CD14-positive monocyte (primary cell): ENCODE data around the gene PRR18. TPM values are rescaled to one million over a fixed set of nuclear protein-coding genes. Genes with fewer than 3 reads are reported as not detected.

Experiments used
- DNase-seq, 3 donors: peaks; one replicate each; pipeline ENCODE4 v3.0.0-alpha.2; 2011 to 2022
- H2AFZ ChIP-seq: 2 replicates; pipeline ENCODE4 v1.6.0; 2012; ENCODE audit warnings: mild to moderate bottlenecking, low read depth, low read length, inconsistent platforms; ENCODE audit not compliant: insufficient read depth, poor library complexity, severe bottlenecking
- H3K27ac ChIP-seq, 2 donors: 1 replicate in 1 of 2; 2 replicates in 1 of 2; pipeline ENCODE4 v1.5.1; 2012 to 2013; ENCODE audit warnings: low read length in 2 of 2, control low read depth in 1 of 2, inconsistent platforms in 1 of 2, low read depth in 1 of 2, mild to moderate bottlenecking in 1 of 2
- H3K27me3 ChIP-seq, 2 donors: one replicate each; pipeline versions ENCODE4 v1.6.0 to v1.6.1; 2011 to 2013; ENCODE audit warnings: low read length in 2 of 2; ENCODE audit not compliant: control insufficient read depth in 2 of 2, insufficient read depth in 2 of 2
- H3K36me3 ChIP-seq, 2 donors: replicated peaks in 1 of 2; 1 replicate in 1 of 2; 2 replicates in 1 of 2; pipeline versions ENCODE4 v1.5.1 to v1.6.1; 2012 to 2013; ENCODE audit warnings: low read length in 2 of 2, control low read depth in 1 of 2, inconsistent platforms in 1 of 2, mild to moderate bottlenecking in 1 of 2; ENCODE audit not compliant: insufficient read depth in 2 of 2, control insufficient read depth in 1 of 2
- H3K4me1 ChIP-seq, 2 donors: 1 replicate in 1 of 2; 2 replicates in 1 of 2; pipeline versions ENCODE4 v1.5.1 to v1.6.1; 2012 to 2013; ENCODE audit warnings: low read length in 2 of 2, control low read depth in 1 of 2, inconsistent platforms in 1 of 2, mild to moderate bottlenecking in 1 of 2, moderate library complexity in 1 of 2; ENCODE audit not compliant: insufficient read depth in 2 of 2, control insufficient read depth in 1 of 2
- H3K4me2 ChIP-seq: replicated peaks from 2 replicates; pipeline ENCODE3; 2012; ENCODE audit warnings: low read length, moderate library complexity, mild to moderate bottlenecking; ENCODE audit not compliant: poor library complexity, severe bottlenecking; ENCODE audit errors: extremely low read depth
- H3K4me3 ChIP-seq, 3 experiments: fragments of 200-600 bp in 1 of 3; sonication (generic) in 1 of 3; replicated peaks in 1 of 3; 1 replicate in 2 of 3; 2 replicates in 1 of 3; pipeline ENCODE4 v1.5.1; 2011 to 2013; ENCODE audit warnings: low read length in 3 of 3, mild to moderate bottlenecking in 3 of 3, control low read depth in 2 of 3, low read depth in 2 of 3, inconsistent platforms in 1 of 3, moderate library complexity in 1 of 3
- H3K79me2 ChIP-seq: 2 replicates; pipeline ENCODE4 v1.6.0; 2012; ENCODE audit warnings: mild to moderate bottlenecking, control low read depth, inconsistent platforms, low read length, moderate library complexity; ENCODE audit not compliant: insufficient read depth
- H3K9ac ChIP-seq: 2 replicates; pipeline ENCODE4 v1.6.0; 2017; ENCODE audit warnings: low read length, mild to moderate bottlenecking; ENCODE audit not compliant: insufficient read depth, poor library complexity, severe bottlenecking
- H3K9me3 ChIP-seq, 2 donors: replicated peaks in 1 of 2; 1 replicate in 1 of 2; 2 replicates in 1 of 2; pipeline versions ENCODE4 v1.5.1 to v1.6.1; 2012 to 2013; ENCODE audit warnings: low read length in 2 of 2, control low read depth in 1 of 2; ENCODE audit not compliant: control insufficient read depth in 1 of 2, insufficient read depth in 1 of 2
- H4K20me1 ChIP-seq: 2 replicates; pipeline ENCODE4 v1.6.0; 2012; ENCODE audit warnings: mild to moderate bottlenecking, low read length, control low read depth, moderate library complexity; ENCODE audit not compliant: insufficient read depth
- H3K27ac Mint-ChIP-seq, 7 donors: one replicate each; pipeline ENCODE4 v1.8.0; 2020; ENCODE audit warnings: mild to moderate bottlenecking in 7 of 7, mixed read lengths in 7 of 7, moderate library complexity in 6 of 7, inconsistent platforms in 2 of 7
- H3K27me3 Mint-ChIP-seq, 3 donors: one replicate each; pipeline ENCODE4 v1.8.0; 2021 to 2022; ENCODE audit warnings: low read depth in 3 of 3, mild to moderate bottlenecking in 3 of 3, mixed read lengths in 3 of 3, moderate library complexity in 3 of 3, inconsistent platforms in 1 of 3
- H3K36me3 Mint-ChIP-seq, 2 donors: one replicate each; pipeline ENCODE4 v1.8.0; 2020; ENCODE audit warnings: mixed read lengths in 2 of 2, inconsistent platforms in 1 of 2, mild to moderate bottlenecking in 1 of 2
- H3K4me1 Mint-ChIP-seq: one replicate; pipeline ENCODE4 v1.8.0; 2020; ENCODE audit warnings: mild to moderate bottlenecking, mixed read lengths
- H3K4me3 Mint-ChIP-seq, 2 donors: one replicate each; pipeline ENCODE4 v1.8.0; 2020; ENCODE audit warnings: mild to moderate bottlenecking in 2 of 2, mixed read lengths in 2 of 2, moderate library complexity in 1 of 2
- H3K9me3 Mint-ChIP-seq, 7 donors: one replicate each; pipeline ENCODE4 v1.8.0; 2020 to 2022; ENCODE audit warnings: mixed read lengths in 7 of 7, mild to moderate bottlenecking in 6 of 7, moderate library complexity in 6 of 7, inconsistent platforms in 2 of 7
- WGBS: methylation state at CpG from one replicate; pipeline ENCODE4 v1.1.5; 2013; ENCODE audit warnings: missing lambda C conversion rate; ENCODE audit not compliant: insufficient coverage; 5-methylcytosine and 5-hydroxymethylcytosine counted together
- intact Hi-C, 2 donors: fragments of 100-400 bp; cut with micrococcal nuclease; formaldehyde crosslinking; loops; one replicate each; pipeline versions ENCODE4 v1.15.0 to v1.15.1; 2023
- polyA minus RNA-seq: library from RNA; depleted of rRNA, polyadenylated mRNA; stranded (reverse); fragments of >200 nt; gene quantifications from 2 replicates; pipeline ENCODE4 v1.2.3, GENCODE V29; 2012
- polyA plus RNA-seq, 3 donors: library from polyadenylated mRNA; depleted of rRNA in 1 of 3; unstranded in 2 of 3; stranded (reverse) in 1 of 3; fragments of 300-500 nt in 2 of 3; fragments of >200 nt in 1 of 3; fragmentation: Illumina TruSeq in 2 of 3; gene quantifications; 1 replicate in 2 of 3; 2 replicates in 1 of 3; pipeline ENCODE4 v1.2.3, GENCODE V29; 2012 to 2021
- total RNA-seq, 12 experiments: library from RNA in 1 of 12; stranded (reverse) in 1 of 12; fragments of 120-200 nt in 1 of 12; gene quantifications; one replicate each; pipeline ENCODE4 v1.2.4 and lab custom pipeline; 2013 to 2026; ENCODE audit warnings: mixed read lengths in 6 of 12, inconsistent platforms in 1 of 12
- TF ChIP-seq, protein P1 (sequence below): fragments of 200-600 bp; IDR thresholded peaks from one replicate; pipeline ENCODE4 v1.8.0; 2022; ENCODE audit warnings: antibody characterized with exemption, mild to moderate bottlenecking

Gene PRR18
- total RNA-seq (2013) = not detected
- polyA plus RNA-seq (not detected), polyA minus RNA-seq (not detected in 2 replicates), total RNA-seq (lab: John Stamatoyannopoulos, UW) (0 to 0.46 (median 0) reads per million in 11 experiments)

- DNase-seq = no peak
- peaks cover 40 to 56% of the 10 kb centered on the region in 2 donors for H3K27me3 ChIP-seq
Measured at GRCh38 chr6:166308033-166308768, at the start of gene PRR18. PRR18 (minus strand) TSS chr6:166308392; CDS start chr6:166308142, 250 bp downstream.

DNA sequence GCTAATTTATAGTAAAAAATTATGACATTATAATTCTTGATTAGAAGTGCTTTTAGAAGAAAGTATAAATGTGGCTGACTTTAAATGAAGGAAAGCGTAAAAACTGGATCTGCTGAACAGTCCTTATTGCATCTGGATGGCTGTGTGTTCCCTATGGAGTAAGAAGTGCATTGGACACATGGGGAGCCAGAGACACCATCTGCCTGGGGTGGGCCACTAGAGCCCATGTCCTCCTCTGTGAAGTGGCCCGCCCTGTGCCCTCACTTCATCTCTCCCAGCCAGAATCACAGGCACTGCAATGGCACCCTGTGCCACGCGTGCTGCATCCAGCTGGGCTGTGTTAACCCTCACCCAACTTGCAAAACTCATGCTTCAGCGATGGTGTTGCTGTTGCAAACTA lies 47.4 kb upstream of the PRR18 start:
- H3K36me3 Mint-ChIP-seq = no peaks in the 10 kb centered on the region
- H3K27ac ChIP-seq = no peak overlapping the region
- H3K4me3 Mint-ChIP-seq = no peak overlapping the region
- peaks cover 20% of the 10 kb centered on the region for H3K4me1 Mint-ChIP-seq
- H3K9me3 Mint-ChIP-seq = peaks cover 0 to 5% (median 2%) of the 10 kb centered on the region in 7 donors
- no peaks in the 10 kb centered on the region for H3K27me3 ChIP-seq
- no peak overlapping the region for H3K4me3 ChIP-seq
- H3K4me1 ChIP-seq = peaks cover 8 to 9% of the 10 kb centered on the region in 2 donors
- H3K4me2 ChIP-seq = no peak overlapping the region
- no peaks in the 10 kb centered on the region for H3K9me3 ChIP-seq
- intact Hi-C loops = no loop called here
- no peaks in the 10 kb centered on the region for H3K27me3 Mint-ChIP-seq
- H3K79me2 ChIP-seq = no peaks in the 10 kb centered on the region
- H3K36me3 ChIP-seq = no peaks in the 10 kb centered on the region
- H2AFZ ChIP-seq = no peak overlapping the region
- TF ChIP-seq, protein P1, sequence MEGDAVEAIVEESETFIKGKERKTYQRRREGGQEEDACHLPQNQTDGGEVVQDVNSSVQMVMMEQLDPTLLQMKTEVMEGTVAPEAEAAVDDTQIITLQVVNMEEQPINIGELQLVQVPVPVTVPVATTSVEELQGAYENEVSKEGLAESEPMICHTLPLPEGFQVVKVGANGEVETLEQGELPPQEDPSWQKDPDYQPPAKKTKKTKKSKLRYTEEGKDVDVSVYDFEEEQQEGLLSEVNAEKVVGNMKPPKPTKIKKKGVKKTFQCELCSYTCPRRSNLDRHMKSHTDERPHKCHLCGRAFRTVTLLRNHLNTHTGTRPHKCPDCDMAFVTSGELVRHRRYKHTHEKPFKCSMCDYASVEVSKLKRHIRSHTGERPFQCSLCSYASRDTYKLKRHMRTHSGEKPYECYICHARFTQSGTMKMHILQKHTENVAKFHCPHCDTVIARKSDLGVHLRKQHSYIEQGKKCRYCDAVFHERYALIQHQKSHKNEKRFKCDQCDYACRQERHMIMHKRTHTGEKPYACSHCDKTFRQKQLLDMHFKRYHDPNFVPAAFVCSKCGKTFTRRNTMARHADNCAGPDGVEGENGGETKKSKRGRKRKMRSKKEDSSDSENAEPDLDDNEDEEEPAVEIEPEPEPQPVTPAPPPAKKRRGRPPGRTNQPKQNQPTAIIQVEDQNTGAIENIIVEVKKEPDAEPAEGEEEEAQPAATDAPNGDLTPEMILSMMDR = no peak
- H3K9ac ChIP-seq = no peak overlapping the region
- 100% methylated on average over 1 of the region's 5 CpGs for WGBS
- no peak for DNase-seq
- H3K27ac Mint-ChIP-seq = no peak overlapping the region
- H4K20me1 ChIP-seq = no peaks in the 10 kb centered on the region

More at GRCh38 chr6:166308033-166308768, at the start of gene PRR18:
- Histone ChIP-seq H3K79me2 (no peaks in the 10 kb centered on the region), H3K36me3 (no peaks in the 10 kb centered on the region), H3K9ac (no peak within 1 kb of the TSS), H3K9me3 (peaks cover 0 to 16% of the 10 kb centered on the region in 2 donors), H2AFZ (peak within 1 kb of the TSS; percentile 29), H4K20me1 (no peaks in the 10 kb centered on the region), H3K4me2 (peak within 1 kb of the TSS; percentile 42), H3K27ac (no peak within 1 kb of the TSS), H3K4me1 (peaks cover 5 to 8% of the 10 kb centered on the region in 2 donors), H3K4me3 (peak within 1 kb of the TSS in 1 of 3 experiments; percentile 20)
- WGBS = 1% methylated on average over 72 of the region's 74 CpGs
- peaks cover 45 to 72% (median 57%) of the 10 kb centered on the region in 3 donors for H3K27me3 Mint-ChIP-seq
- peaks cover 6% of the 10 kb centered on the region for H3K4me1 Mint-ChIP-seq
- H3K9me3 Mint-ChIP-seq = peaks cover 0 to 7% (median 4%) of the 10 kb centered on the region in 7 donors
- no peak within 1 kb of the TSS for H3K27ac Mint-ChIP-seq
- peaks cover 0 to 1% of the 10 kb centered on the region in 2 donors for H3K36me3 Mint-ChIP-seq
- intact Hi-C loops = no loop called here
- peak within 1 kb of the TSS; percentile 48 to 75 for H3K4me3 Mint-ChIP-seq
- TF ChIP-seq, protein P1 = no peak
